Measurements from ENCODE around the gene HOXA10.

Gene HOXA10

DNA sequence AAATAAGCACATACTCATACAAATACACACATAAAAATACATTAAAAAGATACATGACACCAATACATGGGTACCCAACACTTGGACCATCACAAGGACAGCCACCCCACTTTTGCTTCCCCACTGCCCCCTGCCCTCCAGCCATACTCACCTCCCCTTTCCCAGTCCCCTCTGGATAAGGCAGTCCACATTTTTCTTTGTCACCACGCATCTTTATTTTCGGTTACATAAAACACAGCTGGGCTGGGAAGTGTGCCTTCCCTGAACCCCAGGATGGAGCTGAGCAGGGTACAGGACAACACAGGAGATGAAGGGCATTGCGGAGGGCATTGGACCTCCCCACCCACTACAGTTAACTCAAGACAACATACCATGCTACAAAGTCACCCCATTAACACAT lies 20.6 kb downstream of the HOXA10 start:
- TF ChIP-seq, protein P1, sequence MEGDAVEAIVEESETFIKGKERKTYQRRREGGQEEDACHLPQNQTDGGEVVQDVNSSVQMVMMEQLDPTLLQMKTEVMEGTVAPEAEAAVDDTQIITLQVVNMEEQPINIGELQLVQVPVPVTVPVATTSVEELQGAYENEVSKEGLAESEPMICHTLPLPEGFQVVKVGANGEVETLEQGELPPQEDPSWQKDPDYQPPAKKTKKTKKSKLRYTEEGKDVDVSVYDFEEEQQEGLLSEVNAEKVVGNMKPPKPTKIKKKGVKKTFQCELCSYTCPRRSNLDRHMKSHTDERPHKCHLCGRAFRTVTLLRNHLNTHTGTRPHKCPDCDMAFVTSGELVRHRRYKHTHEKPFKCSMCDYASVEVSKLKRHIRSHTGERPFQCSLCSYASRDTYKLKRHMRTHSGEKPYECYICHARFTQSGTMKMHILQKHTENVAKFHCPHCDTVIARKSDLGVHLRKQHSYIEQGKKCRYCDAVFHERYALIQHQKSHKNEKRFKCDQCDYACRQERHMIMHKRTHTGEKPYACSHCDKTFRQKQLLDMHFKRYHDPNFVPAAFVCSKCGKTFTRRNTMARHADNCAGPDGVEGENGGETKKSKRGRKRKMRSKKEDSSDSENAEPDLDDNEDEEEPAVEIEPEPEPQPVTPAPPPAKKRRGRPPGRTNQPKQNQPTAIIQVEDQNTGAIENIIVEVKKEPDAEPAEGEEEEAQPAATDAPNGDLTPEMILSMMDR (IDR thresholded peaks at IDR 0.05; ENCODE audit: insufficient read depth, low read depth, low read length, missing control alignments) = no peak
- DNase-seq (ENCODE audit: low read depth) = no peak
- H3K4me3 ChIP-seq (ENCODE audit: low read depth, low read length) = no peak overlapping the region

DNA sequence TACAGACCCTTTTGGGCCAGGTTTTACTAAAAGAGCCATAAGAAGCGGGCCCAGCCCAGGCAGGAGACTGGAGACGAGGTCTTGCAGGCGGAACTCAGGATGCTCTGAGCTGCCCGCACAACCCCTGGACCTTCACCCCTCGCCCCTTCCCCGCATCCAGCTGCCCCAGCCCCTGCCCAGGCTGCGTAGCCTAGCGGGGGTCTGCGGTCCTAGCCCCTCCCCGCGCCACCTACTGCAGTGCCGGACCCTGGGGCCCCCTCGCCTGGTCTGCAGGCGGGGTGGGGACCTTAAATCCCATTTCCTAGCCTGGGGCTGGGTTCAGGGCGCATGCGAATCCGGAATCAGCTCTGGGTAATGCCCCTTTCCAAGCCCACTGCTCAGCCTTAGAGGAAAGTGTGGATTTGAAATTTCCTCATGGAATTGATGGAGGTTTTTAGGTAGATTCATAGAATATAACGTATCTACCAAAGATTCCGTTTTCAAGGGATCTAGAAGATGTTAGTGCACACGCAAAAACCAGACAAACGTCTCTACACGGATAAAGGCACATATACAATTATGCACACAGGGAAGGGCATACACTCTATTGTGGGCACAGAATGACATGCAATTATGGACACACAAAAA lies 21.2 kb downstream of the HOXA10 start:
- no peak for DNase-seq (ENCODE audit: low read depth)
- no peak overlapping the region for H3K4me3 ChIP-seq (ENCODE audit: low read depth, low read length)
- TF ChIP-seq, protein P1 (IDR thresholded peaks at IDR 0.05; ENCODE audit: insufficient read depth, low read depth, low read length, missing control alignments) = no peak

DNA sequence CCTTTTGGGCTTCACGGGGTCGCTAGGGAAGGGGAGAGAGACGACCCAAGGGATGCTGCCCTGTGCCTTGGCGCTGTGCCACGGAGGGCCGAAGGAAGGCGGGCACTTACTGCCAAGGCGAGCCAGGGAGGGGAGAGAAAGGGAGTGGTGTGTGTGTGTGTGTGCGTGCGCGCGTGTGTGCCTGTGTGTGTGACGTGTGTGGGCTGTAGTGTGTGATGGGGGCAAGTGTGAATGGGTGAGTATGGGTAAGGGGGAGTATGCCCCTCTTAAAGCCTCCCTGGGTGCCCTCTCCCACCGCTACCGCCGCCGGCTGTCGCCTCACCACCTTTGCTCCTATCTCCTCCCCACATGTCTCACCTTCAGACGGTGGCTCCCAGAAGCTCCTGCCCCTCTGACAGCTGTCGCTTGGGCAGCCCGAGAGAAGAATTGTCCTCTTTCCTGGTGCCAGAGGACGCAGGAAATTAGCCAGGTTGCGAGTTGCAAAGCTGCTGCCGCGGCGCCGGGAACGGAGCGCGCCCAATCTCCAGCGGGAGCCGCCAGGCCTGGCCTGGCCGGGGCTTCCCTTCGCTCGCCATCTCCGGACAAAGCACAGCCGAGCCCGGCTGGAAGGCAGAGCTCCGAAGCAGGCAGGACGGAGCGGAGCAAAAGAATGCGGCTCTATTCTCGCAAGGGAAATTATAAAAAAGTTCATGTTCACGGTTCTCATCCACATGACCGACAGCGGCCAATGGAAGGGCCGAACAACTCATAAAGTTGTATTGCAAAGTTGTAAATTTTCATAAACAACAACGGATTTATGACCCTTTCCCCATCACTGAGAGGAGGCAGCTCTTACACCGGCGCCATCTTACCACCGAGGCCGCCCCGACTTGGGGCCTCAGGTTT lies 21.9 kb downstream of the HOXA10 start, which contains the start of gene HOXA3:
TSS of gene HOXA3 (minus strand) at position 653 of the 885 bp plus-strand sequence. CDS start 41,943 bp downstream, outside the sequence.
- DNase-seq (ENCODE audit: low read depth) = no peak
- H3K4me3 ChIP-seq (ENCODE audit: low read depth, low read length) = no peak within 1 kb of the TSS
- TF ChIP-seq, protein P1 (IDR thresholded peaks at IDR 0.05; ENCODE audit: insufficient read depth, low read depth, low read length, missing control alignments) = no peak

DNA sequence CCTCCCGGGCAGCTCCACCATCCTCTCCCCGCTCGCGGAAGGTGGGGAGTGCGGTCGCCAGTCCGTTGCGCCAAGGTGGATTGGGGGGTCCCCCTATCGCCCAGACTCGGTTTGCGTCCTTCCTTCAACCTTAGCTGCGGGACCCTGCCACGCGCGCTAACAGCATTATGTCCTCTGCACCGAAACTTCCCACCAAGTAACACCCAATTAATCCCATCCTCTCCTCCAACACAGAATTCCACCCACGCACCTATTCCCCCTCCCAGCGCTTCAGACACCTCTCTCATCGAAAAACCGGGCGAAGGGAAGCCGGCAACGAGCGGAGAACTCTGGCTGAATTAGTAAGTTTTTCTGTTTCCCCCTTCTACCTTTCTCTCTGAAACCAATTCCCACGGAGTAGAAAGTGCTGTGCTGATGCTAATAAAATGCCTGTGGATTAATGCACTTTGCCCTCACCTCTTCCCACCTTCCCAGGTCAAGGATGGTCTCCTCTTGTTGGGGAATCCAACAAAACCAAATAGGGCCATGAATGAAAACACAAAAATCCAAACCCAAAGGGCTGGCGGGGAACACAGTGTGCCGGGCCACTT lies 22.7 kb downstream of the HOXA10 start:
- no peak for DNase-seq (ENCODE audit: low read depth)
- H3K4me3 ChIP-seq (ENCODE audit: low read depth, low read length) = peak overlapping the region; percentile 28
- TF ChIP-seq, protein P1 (IDR thresholded peaks at IDR 0.05; ENCODE audit: insufficient read depth, low read depth, low read length, missing control alignments) = no peak

DNA sequence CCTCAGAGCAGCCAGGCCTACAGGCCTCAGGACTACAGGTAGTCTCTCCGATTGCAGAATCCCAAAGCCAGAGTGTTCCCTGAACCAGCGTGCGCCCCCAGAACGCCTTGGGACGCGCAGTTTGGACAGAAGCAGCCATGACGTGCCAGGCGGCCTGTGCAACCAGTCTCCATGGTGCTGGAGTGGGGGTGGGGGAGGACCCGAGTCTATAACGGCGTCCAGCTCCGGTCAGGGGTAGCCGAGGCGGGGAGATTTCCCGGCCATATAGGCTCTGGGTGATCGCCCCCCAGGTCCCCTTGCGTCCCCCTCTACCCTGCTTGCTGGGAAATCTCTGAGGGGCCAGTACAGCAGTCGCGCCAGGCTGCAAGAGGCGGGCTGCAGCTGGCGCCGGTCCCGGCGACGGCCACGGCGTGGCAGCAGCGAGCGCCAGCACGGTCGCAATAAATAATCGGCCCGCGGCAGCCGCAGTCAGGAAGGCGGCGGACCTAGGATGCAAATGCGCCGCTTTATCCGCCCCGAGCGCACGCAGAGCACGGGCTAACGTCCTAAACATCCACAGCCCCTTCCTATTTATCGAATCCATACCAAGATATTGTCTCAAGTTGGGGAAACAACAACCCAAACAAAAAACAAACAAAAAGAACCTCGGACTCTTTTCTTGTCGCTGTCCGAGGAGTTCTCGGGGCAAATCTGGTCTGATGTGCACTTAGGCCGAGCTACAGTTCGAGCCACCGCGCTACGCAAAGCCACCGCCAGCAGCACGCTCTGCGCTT lies 23.4 kb downstream of the HOXA10 start:
- TF ChIP-seq, protein P1 (IDR thresholded peaks at IDR 0.05; ENCODE audit: insufficient read depth, low read depth, low read length, missing control alignments) = peak; percentile 84
- peak; percentile 73 for DNase-seq (ENCODE audit: low read depth)
- H3K4me3 ChIP-seq (ENCODE audit: low read depth, low read length) = peak overlapping the region; percentile 28

DNA sequence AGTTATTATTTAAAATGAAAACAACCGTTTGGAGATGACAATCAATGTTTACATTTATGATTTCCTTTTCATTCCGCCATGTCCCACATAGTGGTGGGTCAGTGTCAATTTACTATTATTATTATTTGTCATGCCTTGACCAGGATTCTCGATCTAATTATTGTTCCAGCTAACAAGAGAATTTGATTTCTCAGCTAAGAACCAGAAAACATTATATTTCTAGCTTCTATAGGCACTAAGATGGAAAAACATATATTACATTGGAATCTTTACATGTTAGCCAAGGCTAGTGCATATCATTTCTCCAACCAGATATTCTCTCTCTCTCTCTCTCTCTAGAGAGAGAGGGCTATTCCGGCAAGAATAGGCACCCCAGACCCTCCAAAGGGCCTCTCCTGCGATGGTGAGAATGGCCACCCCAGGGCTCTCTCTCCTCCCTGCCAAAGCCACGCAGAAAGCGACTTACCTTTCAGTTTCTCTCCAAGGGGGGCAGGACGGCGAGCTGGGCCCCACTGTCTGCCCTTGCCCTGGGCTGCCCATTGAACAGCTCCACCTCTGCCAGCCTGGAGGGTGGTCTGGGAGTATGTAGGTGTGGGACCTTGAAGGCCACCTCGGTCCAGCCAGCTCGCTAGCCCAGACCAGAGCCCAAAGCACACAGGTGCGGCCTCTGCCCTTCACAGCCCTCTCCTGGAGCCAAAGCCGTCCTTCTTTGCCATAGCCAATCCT lies 24.1 kb downstream of the HOXA10 start:
- H3K4me3 ChIP-seq (ENCODE audit: low read depth, low read length) = no peak overlapping the region; the same call in 1 of the 2 replicates
- DNase-seq (ENCODE audit: low read depth) = no peak
- TF ChIP-seq, protein P1 (IDR thresholded peaks at IDR 0.05; ENCODE audit: insufficient read depth, low read depth, low read length, missing control alignments) = no peak

Measured in GM12865 (cell line).